Trophoblast cell (in vitro differentiated cells and primary cell): ENCODE data around the gene CERS1.
"Not testable (repeated sequence)": the region's sequence is repeated elsewhere in the genome, so short reads cannot be mapped to it uniquely, and the experiment has no call there.

Experiments
- DNase-seq, 2 donors: peaks; one replicate each; pipeline ENCODE4 v3.0.0-alpha.2; 2016
- H2AFZ ChIP-seq: 2 replicates; pipeline ENCODE4 v1.6.1; 2013; ENCODE audit warnings: low read length, moderate library complexity, mild to moderate bottlenecking; ENCODE audit not compliant: insufficient read depth, poor library complexity
- H2AK5ac ChIP-seq: 2 replicates; pipeline ENCODE4 v1.6.1; 2013; ENCODE audit warnings: mild to moderate bottlenecking, low read length
- H2BK120ac ChIP-seq: 2 replicates; pipeline ENCODE4 v1.6.1; 2013; ENCODE audit warnings: low read length, mild to moderate bottlenecking, moderate library complexity; ENCODE audit not compliant: insufficient read depth, poor library complexity
- H2BK12ac ChIP-seq: 2 replicates; pipeline ENCODE4 v1.6.1; 2013; ENCODE audit warnings: mild to moderate bottlenecking, low read length, moderate library complexity
- H2BK5ac ChIP-seq: 2 replicates; pipeline ENCODE4 v1.6.1; 2013; ENCODE audit warnings: low read length, low read depth, moderate library complexity, mild to moderate bottlenecking; ENCODE audit not compliant: poor library complexity
- H3K14ac ChIP-seq: 2 replicates; pipeline ENCODE4 v1.6.1; 2013; ENCODE audit warnings: mild to moderate bottlenecking, low read length
- H3K18ac ChIP-seq: 2 replicates; pipeline ENCODE4 v1.6.1; 2013; ENCODE audit warnings: mild to moderate bottlenecking, low read length
- H3K23ac ChIP-seq: 2 replicates; pipeline ENCODE4 v1.6.1; 2013; ENCODE audit warnings: low read length
- H3K27ac ChIP-seq: 2 replicates; pipeline ENCODE4 v1.5.1; 2013; ENCODE audit warnings: low read depth, mild to moderate bottlenecking, inconsistent platforms, low read length, moderate library complexity
- H3K27me3 ChIP-seq: 2 replicates; pipeline ENCODE4 v1.6.1; 2013; ENCODE audit warnings: inconsistent platforms, mild to moderate bottlenecking, low read length, moderate library complexity; ENCODE audit not compliant: insufficient read depth
- H3K36me3 ChIP-seq, 2 experiments: 1 replicate in 1 of 2; 2 replicates in 1 of 2; pipeline ENCODE4 v1.6.1; 2013; ENCODE audit warnings: low read length in 2 of 2, mild to moderate bottlenecking in 2 of 2, moderate library complexity in 1 of 2; ENCODE audit not compliant: insufficient read depth in 2 of 2, control insufficient read depth in 1 of 2
- H3K4ac ChIP-seq: 2 replicates; pipeline ENCODE4 v1.6.1; 2013; ENCODE audit warnings: low read depth, mild to moderate bottlenecking, low read length, moderate library complexity
- H3K4me1 ChIP-seq, 2 experiments: 1 replicate in 1 of 2; 2 replicates in 1 of 2; pipeline ENCODE4 v1.6.1; 2013; ENCODE audit warnings: low read length in 2 of 2, mild to moderate bottlenecking in 2 of 2, moderate library complexity in 1 of 2; ENCODE audit not compliant: insufficient read depth in 2 of 2, control insufficient read depth in 1 of 2
- H3K4me2 ChIP-seq: 2 replicates; pipeline ENCODE4 v1.6.1; 2013; ENCODE audit warnings: inconsistent platforms, mild to moderate bottlenecking, low read length, moderate library complexity
- H3K4me3 ChIP-seq: 2 replicates; pipeline ENCODE4 v1.5.1; 2013; ENCODE audit warnings: mild to moderate bottlenecking, low read depth, low read length, inconsistent platforms
- H3K79me1 ChIP-seq: one replicate; pipeline ENCODE4 v1.6.1; 2013; ENCODE audit warnings: low read length
- H3K79me2 ChIP-seq: 2 replicates; pipeline ENCODE4 v1.6.1; 2013; ENCODE audit warnings: low read length, mild to moderate bottlenecking; ENCODE audit not compliant: control insufficient read depth, insufficient read depth, poor library complexity
- H3K9ac ChIP-seq: 2 replicates; pipeline ENCODE4 v1.6.1; 2013; ENCODE audit warnings: mild to moderate bottlenecking, low read length
- H3K9me3 ChIP-seq: 2 replicates; pipeline ENCODE4 v1.6.1; 2013; ENCODE audit warnings: low read depth, mild to moderate bottlenecking, control low read depth, inconsistent platforms, low read length; ENCODE audit not compliant: insufficient read depth
- H4K12ac ChIP-seq: 2 replicates; pipeline ENCODE4 v1.6.1; 2013; ENCODE audit warnings: low read depth, mild to moderate bottlenecking, low read length, moderate library complexity
- H4K8ac ChIP-seq: 2 replicates; pipeline ENCODE4 v1.6.1; 2013; ENCODE audit warnings: low read depth, mild to moderate bottlenecking, low read length, moderate library complexity
- H4K91ac ChIP-seq: one replicate; pipeline ENCODE4 v1.6.1; 2013; ENCODE audit warnings: low read depth, mild to moderate bottlenecking, low read length, moderate library complexity
- WGBS: extraction: QIAGEN DNeasy Blood & Tissue Kit; methylation state at CpG from one replicate; pipeline ENCODE4 v1.1.7; 2013; ENCODE audit warnings: missing lambda C conversion rate; ENCODE audit not compliant: insufficient read length, insufficient coverage; ENCODE audit errors: extremely low coverage; 5-methylcytosine and 5-hydroxymethylcytosine counted together

The CERS1 gene

DNA sequence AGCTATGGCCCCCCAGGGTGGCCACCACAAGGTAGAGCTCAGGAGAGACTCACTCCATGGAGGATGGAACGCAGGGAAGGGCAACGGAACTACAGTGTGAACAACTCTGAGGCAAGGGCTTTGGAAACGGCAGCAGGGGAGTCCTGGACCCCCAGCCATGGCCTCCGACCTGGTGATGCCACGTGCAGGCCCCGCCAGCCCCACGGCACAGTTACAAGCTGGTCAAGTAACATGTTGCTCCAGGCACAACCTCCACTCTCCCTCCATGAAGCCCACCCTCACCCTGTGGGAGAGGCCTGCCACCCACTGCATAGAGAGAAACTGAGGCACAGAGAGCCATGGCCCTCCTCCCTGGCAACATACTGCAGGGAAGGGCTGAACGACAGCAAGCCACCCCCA is 9.1 kb upstream of the CERS1 start:
- no peak overlapping the region for H4K8ac ChIP-seq
- H3K79me1 ChIP-seq: no peaks in the 10 kb centered on the region
- H3K4me3 ChIP-seq: no peak overlapping the region
- H4K12ac ChIP-seq: no peak overlapping the region
- no peak overlapping the region for H4K91ac ChIP-seq
- H3K9me3 ChIP-seq: peaks cover 3% of the 10 kb centered on the region
- H3K23ac ChIP-seq: no peak overlapping the region
- no peaks in the 10 kb centered on the region for H3K79me2 ChIP-seq
- H3K9ac ChIP-seq: no peak overlapping the region
- H3K18ac ChIP-seq: no peak overlapping the region
- H3K36me3 ChIP-seq: peaks cover 78 to 82% of the 10 kb centered on the region in 2 experiments
- WGBS: no CpG with 5 or more reads among the region's 8 CpGs
- H3K4me1 ChIP-seq: no peaks in the 10 kb centered on the region
- H3K27me3 ChIP-seq: no peaks in the 10 kb centered on the region
- no peak overlapping the region for H3K27ac ChIP-seq
- H2BK5ac ChIP-seq: no peak overlapping the region
- no peak for DNase-seq
- no peak overlapping the region for H3K4ac ChIP-seq
- H3K4me2 ChIP-seq: no peak overlapping the region
- H2BK12ac ChIP-seq: no peak overlapping the region
- no peak overlapping the region for H2AK5ac ChIP-seq
- no peak overlapping the region for H2AFZ ChIP-seq
- H2BK120ac ChIP-seq: no peak overlapping the region
- no peak overlapping the region for H3K14ac ChIP-seq

DNA sequence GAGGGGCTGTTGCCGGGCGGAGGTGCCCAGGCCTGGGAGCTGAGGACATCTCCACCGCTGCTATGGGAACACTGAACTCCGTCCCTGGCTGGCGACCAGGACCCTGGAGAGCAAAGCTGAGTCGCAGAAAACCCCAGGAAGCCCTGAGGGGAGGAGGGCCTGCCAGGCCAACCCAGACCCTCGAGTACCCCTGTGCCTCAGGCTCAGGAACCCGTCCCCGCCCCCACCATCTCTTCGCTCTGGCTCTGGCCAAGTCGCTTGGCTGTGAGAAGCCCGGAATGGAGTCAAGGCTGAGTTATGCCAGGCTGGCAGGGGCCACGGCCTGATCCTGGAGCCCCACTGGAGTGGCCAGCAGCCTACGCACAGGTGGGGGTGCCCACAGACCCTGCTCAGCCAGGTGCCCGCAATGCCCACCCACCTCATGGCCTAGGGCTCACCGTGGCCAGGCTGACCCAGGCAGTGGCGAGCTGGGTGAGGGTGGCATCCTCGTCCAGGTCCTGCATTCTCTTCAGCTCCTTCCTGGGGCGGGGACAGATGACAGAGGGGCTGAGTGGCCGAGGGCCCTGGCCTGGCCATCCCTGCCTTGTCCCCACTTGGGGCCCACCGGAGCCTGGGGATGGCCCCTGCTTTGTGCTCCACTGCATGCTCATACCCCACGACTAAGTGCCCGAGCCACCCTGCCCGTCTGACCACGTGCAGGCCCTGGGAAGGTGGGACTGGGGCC is 8.5 kb upstream of the CERS1 start:
- H3K27ac ChIP-seq: no peak overlapping the region
- no peak overlapping the region for H2AK5ac ChIP-seq
- no peak overlapping the region for H4K8ac ChIP-seq
- no peak overlapping the region for H2BK12ac ChIP-seq
- no peak overlapping the region for H3K9ac ChIP-seq
- H3K79me2 ChIP-seq: no peaks in the 10 kb centered on the region
- H3K27me3 ChIP-seq: no peaks in the 10 kb centered on the region
- H3K4me2 ChIP-seq: no peak overlapping the region
- H3K79me1 ChIP-seq: no peaks in the 10 kb centered on the region
- no peak overlapping the region for H3K23ac ChIP-seq
- H3K9me3 ChIP-seq: peaks cover 3% of the 10 kb centered on the region
- H2AFZ ChIP-seq: no peak overlapping the region
- no peak overlapping the region for H4K91ac ChIP-seq
- peaks cover 79 to 82% of the 10 kb centered on the region in 2 experiments for H3K36me3 ChIP-seq
- no CpG with 5 or more reads among the region's 25 CpGs for WGBS
- H2BK5ac ChIP-seq: no peak overlapping the region
- no peak overlapping the region for H3K4me3 ChIP-seq
- H3K18ac ChIP-seq: no peak overlapping the region
- DNase-seq: no peak
- H4K12ac ChIP-seq: no peak overlapping the region
- H3K4ac ChIP-seq: no peak overlapping the region
- H3K14ac ChIP-seq: no peak overlapping the region
- no peak overlapping the region for H2BK120ac ChIP-seq
- no peaks in the 10 kb centered on the region for H3K4me1 ChIP-seq

DNA sequence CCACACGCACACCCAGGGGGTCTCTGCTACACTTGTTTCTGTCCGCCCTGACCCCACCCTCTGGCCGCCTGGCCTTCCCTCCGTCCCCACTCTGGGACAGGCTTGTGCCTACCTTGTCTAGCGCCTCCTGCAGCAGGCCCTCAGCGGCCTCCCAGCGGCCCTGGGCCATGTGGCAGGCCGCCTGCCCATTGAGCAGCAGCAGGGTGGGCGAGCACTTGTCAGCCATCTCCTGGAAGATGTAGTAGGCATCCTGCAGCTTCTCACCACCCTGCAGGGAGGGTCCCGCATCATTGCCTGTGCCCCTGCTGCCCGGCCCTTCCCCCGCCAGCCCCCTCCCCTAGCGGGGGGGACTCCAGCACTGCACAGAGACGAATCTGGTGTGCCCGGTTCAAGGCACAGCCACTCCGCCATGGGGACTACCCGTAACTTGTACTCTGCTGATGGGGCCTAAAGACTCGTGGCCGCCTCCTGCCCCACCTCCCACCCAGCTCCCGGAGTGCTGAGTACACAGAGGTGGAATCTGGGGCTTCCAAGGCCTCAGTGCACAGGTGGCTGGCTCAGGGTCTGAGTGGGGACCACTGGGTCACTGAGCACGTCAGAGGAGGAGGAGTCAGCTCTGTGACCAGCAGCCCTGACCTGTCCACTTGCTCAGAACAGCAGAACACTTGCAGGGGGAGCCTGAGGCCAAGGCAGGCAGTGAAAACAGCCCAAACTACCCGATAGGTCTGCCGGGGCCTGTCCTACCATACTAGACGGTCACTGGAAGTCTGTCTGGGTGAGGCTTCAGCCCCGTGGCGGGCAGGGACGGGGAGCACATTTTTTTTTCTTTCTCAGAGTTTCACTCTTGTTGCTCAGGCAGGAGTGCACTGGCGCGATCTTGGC is 7.4 kb upstream of the CERS1 start:
- H2AK5ac ChIP-seq: no peak overlapping the region
- H4K8ac ChIP-seq: no peak overlapping the region
- H3K9me3 ChIP-seq: peaks cover 3% of the 10 kb centered on the region
- no peak overlapping the region for H3K9ac ChIP-seq
- H3K27ac ChIP-seq: no peak overlapping the region
- no peak overlapping the region for H3K4me3 ChIP-seq
- no peak overlapping the region for H2AFZ ChIP-seq
- no peaks in the 10 kb centered on the region for H3K27me3 ChIP-seq
- H3K18ac ChIP-seq: no peak overlapping the region
- no CpG with 5 or more reads among the region's 29 CpGs for WGBS
- H4K12ac ChIP-seq: no peak overlapping the region
- no peak overlapping the region for H3K4me2 ChIP-seq
- H2BK12ac ChIP-seq: no peak overlapping the region
- DNase-seq: no peak
- no peaks in the 10 kb centered on the region for H3K79me2 ChIP-seq
- peaks cover 4 to 5% of the 10 kb centered on the region in 2 experiments for H3K4me1 ChIP-seq
- H3K14ac ChIP-seq: no peak overlapping the region
- no peaks in the 10 kb centered on the region for H3K79me1 ChIP-seq
- H4K91ac ChIP-seq: no peak overlapping the region
- no peak overlapping the region for H2BK120ac ChIP-seq
- H3K36me3 ChIP-seq: peaks cover 76 to 81% of the 10 kb centered on the region in 2 experiments
- H3K23ac ChIP-seq: no peak overlapping the region
- no peak overlapping the region for H3K4ac ChIP-seq
- H2BK5ac ChIP-seq: no peak overlapping the region

DNA sequence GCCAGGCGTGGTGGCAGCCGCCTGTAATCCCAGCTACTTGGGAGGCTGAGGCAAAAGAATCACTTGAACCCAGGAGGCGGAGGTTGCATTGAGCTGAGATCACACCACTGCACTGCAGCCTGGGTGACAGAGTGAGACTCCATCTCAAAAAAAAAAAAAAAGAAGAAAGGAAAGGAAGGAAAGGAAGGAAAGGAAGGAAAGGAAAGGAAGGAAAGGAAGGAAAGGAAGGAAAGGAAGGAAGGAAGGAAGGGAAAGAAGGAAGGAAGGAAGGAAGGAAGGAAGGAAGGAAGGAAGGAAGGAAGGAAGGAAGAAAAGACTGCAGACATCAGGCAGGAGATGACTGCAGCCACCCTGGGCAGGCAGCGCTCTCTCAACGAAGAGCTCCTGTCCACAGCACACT is 6.6 kb upstream of the CERS1 start:
- no CpG with 5 or more reads among the region's 5 CpGs for WGBS
- not testable (repeated sequence) for H2BK120ac ChIP-seq, H3K18ac ChIP-seq, H3K4me2 ChIP-seq, H3K23ac ChIP-seq, H3K9me3 ChIP-seq, H3K4me1 ChIP-seq, H2BK5ac ChIP-seq, H3K4me3 ChIP-seq, H4K91ac ChIP-seq, H4K12ac ChIP-seq, H3K79me2 ChIP-seq, DNase-seq, H3K14ac ChIP-seq, H3K79me1 ChIP-seq, H3K9ac ChIP-seq, H3K27ac ChIP-seq, H2AK5ac ChIP-seq, H4K8ac ChIP-seq, H3K27me3 ChIP-seq, H2BK12ac ChIP-seq, H3K4ac ChIP-seq, H2AFZ ChIP-seq
- H3K36me3 ChIP-seq: peaks cover 70 to 74% of the 10 kb centered on the region in 2 experiments
